ENCODE data around the gene ULK4. TPM values are rescaled to one million over a fixed set of nuclear protein-coding genes. Genes with fewer than 3 reads are reported as not detected.

Gene ULK4
- total and polyA plus RNA-seq, 2 of the 8 experiments (the other 6 are each of a cell fraction or from before 2014, with no cell fraction given), result 3.0 to 10.8 TPM

DNA sequence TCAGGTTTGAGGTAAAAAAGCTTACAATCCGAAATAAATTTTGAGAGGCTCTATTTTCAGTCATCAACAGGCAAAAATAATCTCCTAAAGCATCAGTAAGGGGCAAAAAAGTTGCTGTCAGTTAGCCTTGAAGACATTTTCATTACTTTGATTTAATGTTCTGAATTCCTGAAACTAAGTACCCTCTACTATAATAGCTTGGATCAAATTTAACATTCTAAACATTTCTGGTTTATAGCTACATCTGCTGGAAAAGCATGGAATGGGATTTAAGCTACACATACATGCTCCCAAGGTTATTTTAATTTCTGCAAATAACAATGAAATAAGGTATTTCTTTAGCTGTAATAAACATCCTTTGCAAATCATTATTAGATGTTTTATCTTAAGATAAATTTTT, 245.4 kb downstream of the ULK4 start (continued):
- TF ChIP-seq RNF2 (IDR thresholded peaks at IDR 0.05; ENCODE audit: borderline replicate concordance, low read depth, low read length, missing control alignments, poor library complexity, severe bottlenecking) (no peak), JUN (IDR thresholded peaks at IDR 0.05; ENCODE audit: low read depth, low read length) (no peak), RFX5 (IDR thresholded peaks at IDR 0.05; ENCODE audit: borderline replicate concordance, low read depth, low read length) (no peak), BCL11A (IDR thresholded peaks at IDR 0.05; ENCODE audit: low read depth in 2 of 2, low read length in 2 of 2) (no peak), SP1 (IDR thresholded peaks at IDR 0.05; ENCODE audit: low read depth, low read length) (no peak), KDM4A (IDR thresholded peaks at IDR 0.05; ENCODE audit: low read depth, low read length, severe bottlenecking) (no peak), HDAC6 (IDR thresholded peaks at IDR 0.05; ENCODE audit: low read depth, low read length) (no peak)
- TF ChIP-seq, protein P1, sequence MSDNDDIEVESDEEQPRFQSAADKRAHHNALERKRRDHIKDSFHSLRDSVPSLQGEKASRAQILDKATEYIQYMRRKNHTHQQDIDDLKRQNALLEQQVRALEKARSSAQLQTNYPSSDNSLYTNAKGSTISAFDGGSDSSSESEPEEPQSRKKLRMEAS (IDR thresholded peaks at IDR 0.05), result no peak

All from H1 (cell line).